ENCODE results near the gene NT5C2.
A peak's percentile ranks its signal among the peaks of the same experiment; 100 is the strongest.
"Not testable (repeated sequence)": the region's sequence is repeated elsewhere in the genome, so short reads cannot be mapped to it uniquely, and the experiment has no call there.

The NT5C2 gene

DNA sequence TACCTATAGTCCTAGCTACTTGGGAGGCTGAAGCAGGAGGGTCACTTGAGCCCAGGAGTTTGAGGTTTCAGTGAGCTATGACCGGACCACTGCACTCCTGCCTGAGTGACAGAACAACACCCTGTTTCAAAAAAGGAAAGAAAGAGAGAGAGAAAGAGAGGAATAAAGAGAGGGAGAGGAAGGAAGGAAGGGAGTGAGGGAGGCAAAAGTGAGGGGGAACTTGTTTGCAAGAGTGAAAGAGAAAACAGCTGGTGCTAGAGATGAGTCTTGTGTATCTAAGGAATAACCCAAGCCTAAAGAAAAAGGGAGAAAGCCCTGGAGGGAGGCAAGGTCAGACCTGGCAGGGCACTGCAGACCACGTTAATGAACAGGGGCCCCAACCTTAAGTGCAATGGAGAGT lies 4.8 kb upstream of the NT5C2 start:
- no peak overlapping the region for H3K4me3 ChIP-seq (replicated peaks in 1 of 2; ENCODE audit: low read depth in 2 of 2, low read length in 2 of 2)
- no peak for DNase-seq (ENCODE audit: low read depth in 2 of 2)
- TF ChIP-seq, protein P1, sequence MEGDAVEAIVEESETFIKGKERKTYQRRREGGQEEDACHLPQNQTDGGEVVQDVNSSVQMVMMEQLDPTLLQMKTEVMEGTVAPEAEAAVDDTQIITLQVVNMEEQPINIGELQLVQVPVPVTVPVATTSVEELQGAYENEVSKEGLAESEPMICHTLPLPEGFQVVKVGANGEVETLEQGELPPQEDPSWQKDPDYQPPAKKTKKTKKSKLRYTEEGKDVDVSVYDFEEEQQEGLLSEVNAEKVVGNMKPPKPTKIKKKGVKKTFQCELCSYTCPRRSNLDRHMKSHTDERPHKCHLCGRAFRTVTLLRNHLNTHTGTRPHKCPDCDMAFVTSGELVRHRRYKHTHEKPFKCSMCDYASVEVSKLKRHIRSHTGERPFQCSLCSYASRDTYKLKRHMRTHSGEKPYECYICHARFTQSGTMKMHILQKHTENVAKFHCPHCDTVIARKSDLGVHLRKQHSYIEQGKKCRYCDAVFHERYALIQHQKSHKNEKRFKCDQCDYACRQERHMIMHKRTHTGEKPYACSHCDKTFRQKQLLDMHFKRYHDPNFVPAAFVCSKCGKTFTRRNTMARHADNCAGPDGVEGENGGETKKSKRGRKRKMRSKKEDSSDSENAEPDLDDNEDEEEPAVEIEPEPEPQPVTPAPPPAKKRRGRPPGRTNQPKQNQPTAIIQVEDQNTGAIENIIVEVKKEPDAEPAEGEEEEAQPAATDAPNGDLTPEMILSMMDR (IDR thresholded peaks at IDR 0.05; ENCODE audit: low read depth, low read length): no peak

DNA sequence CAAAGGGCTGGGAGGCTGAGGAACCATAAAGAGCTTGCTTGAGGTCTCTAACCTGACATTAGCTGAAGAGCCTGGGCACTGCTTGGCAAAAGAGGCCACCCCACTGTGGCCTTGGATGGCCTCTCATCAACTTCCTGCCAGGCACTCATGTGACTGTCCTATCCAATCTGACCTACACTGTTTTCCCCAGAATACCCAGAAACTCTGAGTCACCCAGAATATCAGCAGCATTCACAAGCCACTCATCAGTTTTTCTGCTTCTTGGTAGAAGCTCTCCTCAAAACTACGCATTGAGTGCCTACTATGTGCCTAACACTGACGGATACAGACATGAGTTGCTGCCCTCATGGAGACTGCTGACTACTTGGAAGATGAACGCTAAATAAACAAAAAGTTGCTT lies 4.1 kb upstream of the NT5C2 start:
- no peak overlapping the region for H3K4me3 ChIP-seq (replicated peaks in 1 of 2; ENCODE audit: low read depth in 2 of 2, low read length in 2 of 2)
- TF ChIP-seq, protein P1 (IDR thresholded peaks at IDR 0.05; ENCODE audit: low read depth, low read length): no peak
- DNase-seq (ENCODE audit: low read depth in 2 of 2): peak; percentile 77 to 82

DNA sequence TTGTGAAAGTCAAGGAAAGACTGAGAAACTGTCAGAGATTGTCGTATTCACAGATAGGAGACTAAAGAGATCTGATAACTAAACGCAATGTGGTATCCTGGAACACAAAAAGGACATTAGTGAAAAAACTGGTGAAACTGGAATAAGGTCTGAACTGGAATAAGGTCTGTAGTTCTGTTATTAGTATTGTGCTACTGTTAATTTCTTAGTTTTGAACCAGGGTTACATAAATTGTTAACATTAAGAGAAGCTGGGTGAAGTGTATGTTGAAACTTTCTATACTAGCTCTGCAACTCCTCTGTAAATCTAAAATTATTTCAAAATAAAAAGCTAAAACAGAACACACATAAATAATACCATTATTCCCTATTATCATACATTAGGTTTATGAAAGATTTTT lies 3.4 kb upstream of the NT5C2 start:
- H3K4me3 ChIP-seq (replicated peaks in 1 of 2; ENCODE audit: low read depth in 2 of 2, low read length in 2 of 2): no peak overlapping the region
- no peak for DNase-seq (ENCODE audit: low read depth in 2 of 2)
- TF ChIP-seq, protein P1 (IDR thresholded peaks at IDR 0.05; ENCODE audit: low read depth, low read length): no peak

DNA sequence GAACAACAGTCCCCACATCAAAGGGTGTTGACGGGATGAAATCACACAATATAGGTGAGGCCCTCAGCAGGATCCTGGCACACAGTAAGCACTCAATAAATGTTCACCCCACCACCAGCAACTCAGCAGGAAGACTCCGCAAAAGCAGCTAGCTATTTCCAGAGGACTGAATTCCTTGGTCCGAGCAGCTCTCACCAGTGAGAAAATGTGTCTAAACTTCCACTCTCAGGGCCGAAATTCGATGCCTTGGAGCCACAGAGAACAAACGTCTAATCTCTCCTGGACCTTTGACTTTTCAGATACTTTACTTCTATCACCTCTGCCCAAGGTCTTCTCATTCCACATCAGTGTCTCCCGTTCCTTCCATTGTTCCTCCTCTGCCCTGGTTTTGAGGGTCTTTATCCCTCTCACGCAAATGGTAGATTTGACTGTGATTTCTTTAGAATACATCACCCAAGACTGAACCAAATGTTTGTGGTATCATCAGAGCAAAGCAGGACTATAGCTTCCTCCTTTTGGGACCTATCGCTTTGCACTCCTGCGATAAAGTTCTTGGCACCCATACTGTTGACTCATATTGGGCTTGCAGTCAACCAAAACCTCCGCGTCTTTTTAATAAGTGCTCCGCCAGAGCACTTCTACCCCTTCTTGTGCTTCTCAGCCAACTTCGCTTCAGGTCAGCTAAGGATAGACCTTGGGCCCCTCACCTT lies 903 bp upstream of the NT5C2 start:
- TF ChIP-seq, protein P1 (IDR thresholded peaks at IDR 0.05; ENCODE audit: low read depth, low read length): no peak
- H3K4me3 ChIP-seq (replicated peaks in 1 of 2; ENCODE audit: low read depth in 2 of 2, low read length in 2 of 2): no peak overlapping the region
- DNase-seq (ENCODE audit: low read depth in 2 of 2): peak; percentile 40 to 83

DNA sequence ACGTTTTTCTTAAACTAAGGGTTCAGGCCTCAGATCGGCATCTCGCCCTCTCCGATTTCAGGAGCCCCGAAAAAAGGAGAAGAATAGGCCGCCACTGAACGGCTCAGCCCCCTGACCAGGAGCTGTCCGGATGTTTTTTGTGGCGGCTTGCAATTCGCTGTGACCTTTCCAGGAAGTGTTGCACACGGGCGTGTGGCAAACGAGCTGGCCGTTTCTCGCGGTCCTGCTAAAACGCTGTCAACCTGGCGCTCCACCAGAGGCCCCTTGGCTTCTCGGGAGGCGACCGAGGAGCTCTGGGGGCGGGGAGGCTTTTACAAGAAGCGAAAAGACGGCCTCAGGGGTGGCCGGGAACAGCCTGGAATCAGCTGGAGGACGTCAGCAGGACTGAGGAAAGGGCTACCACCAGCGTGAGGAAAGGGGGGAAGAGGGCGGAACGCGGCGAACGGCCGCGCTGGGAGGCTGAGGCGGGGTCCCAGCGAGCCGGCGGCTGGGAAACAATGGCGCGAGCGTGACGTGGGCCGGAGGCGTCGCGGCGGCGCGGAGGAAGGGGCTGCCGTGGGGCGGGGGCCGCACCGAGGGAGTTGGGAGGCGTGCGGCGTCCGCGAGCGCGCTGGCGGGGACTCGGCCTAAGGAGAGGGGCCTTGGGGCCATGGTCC lies 493 bp downstream of the NT5C2 start:
- peak overlapping the region; percentile 78 for H3K4me3 ChIP-seq (replicated peaks in 1 of 2; ENCODE audit: low read depth in 2 of 2, low read length in 2 of 2)
- peak; percentile 82 to 87 for DNase-seq (ENCODE audit: low read depth in 2 of 2)
- TF ChIP-seq, protein P1 (IDR thresholded peaks at IDR 0.05; ENCODE audit: low read depth, low read length): no peak

DNA sequence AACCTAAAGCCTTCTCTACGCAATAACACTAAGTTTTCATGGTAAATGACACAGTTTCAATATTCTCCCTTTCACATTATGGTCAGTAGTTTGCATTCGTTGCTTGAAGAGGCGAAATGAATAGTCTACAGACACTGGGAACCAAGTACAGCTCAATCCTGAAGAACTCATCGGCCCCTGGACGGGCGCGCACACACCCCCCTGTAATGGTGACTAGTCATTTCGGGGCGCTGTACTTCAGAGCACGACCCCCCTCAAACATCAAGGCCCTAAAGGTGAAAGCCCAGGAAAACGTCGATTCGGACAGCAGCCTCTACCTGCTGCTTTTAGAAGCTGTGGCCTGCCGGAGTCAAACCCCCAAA lies 1.0 kb downstream of the NT5C2 start:
- TF ChIP-seq, protein P1 (IDR thresholded peaks at IDR 0.05; ENCODE audit: low read depth, low read length): no peak
- DNase-seq (ENCODE audit: low read depth in 2 of 2): peak in 1 of 2 donors; percentile 33
- peak overlapping the region; percentile 78 for H3K4me3 ChIP-seq (replicated peaks in 1 of 2; ENCODE audit: low read depth in 2 of 2, low read length in 2 of 2)

DNA sequence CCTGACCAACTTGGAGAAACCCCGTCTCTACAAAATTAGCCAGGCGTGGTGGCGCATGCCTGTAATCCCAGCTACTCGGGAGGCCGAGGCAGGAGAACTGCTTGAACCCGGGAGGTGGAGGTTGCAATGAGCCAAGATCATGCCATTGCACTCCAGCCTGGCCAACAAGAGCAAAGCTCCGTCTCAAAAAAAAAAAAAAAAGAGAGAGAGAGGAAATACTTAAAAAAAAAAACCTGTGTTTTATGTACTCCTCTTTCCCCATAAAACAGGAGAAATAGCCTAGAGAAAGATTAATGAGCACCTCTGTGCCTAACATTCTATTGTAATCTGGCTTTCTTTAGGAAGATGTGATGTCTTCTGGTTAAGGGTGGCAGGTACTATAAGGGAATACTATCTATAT lies 1.9 kb downstream of the NT5C2 start:
- H3K4me3 ChIP-seq (replicated peaks in 1 of 2; ENCODE audit: low read depth in 2 of 2, low read length in 2 of 2): peak overlapping the region; percentile 13 to 78
- DNase-seq (ENCODE audit: low read depth in 2 of 2): not testable (repeated sequence)
